ENCODE measurements around the gene CCDC154.

CCDC154 gene

GRCh38 chr16:1397779-1398178, 46.6 kb downstream of the CCDC154 start:
- in situ Hi-C loops (cut with HindIII; ENCODE audit: low pct_ligation_motif_present, low sequenced_read_pairs): no loop called here
- Histone ChIP-seq H3K27me3 (replicated peaks) (no peaks in the 10 kb centered on the region), H3K36me3 (replicated peaks) (no peaks in the 10 kb centered on the region), H3K27ac (no peak overlapping the region), H3K4me3 (ENCODE audit: low read depth, low read length) (no peak overlapping the region)
- no peak for TF ChIP-seq CTCF (IDR thresholded peaks at IDR 0.05; ENCODE audit: low read depth, low read length, missing control alignments)
- no peak for DNase-seq

- in situ Hi-C loops (cut with HindIII; ENCODE audit: low pct_ligation_motif_present, low sequenced_read_pairs): no loop called here
- TF ChIP-seq CTCF (IDR thresholded peaks at IDR 0.05; ENCODE audit: low read depth, low read length, missing control alignments): no peak
These were observed 48.8 kb downstream of the CCDC154 start for GRCh38 chr16:1395444-1396031.

DNA sequence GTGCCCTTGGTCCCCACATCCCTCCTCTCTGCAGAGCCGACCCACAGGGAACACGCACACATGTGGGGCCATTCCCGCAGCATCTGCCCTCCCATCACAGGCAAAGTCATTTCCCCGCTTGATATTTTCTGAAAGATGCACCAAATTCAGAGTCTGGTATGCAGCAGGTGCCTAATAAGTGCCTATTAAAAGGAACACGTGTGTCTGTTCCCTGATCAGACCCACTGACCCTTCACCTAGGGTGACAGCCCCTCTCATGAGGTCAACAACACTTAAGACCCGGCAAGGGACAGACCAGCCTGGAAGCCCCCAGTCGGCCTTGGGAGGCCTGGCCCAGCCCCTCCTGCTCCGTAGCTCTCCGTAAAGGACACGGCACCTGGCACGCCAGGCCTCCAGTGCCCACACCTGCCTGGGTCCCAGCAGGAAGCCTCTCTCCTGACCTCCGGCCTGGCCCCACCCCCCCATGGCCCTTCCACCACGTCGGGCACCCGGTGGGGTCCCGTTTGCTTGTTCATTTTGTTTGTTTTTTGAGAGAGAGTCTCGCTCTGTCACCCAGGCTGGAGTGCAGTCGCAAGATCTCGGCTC, 49.9 kb downstream of the CCDC154 start:
- DNase-seq: no peak
- no peaks in the 10 kb centered on the region for H3K27me3 ChIP-seq (replicated peaks)
- H3K36me3 ChIP-seq (replicated peaks): no peaks in the 10 kb centered on the region
- in situ Hi-C loops (cut with HindIII; ENCODE audit: low pct_ligation_motif_present, low sequenced_read_pairs): no loop called here
- H3K4me3 ChIP-seq (ENCODE audit: low read depth, low read length): no peak overlapping the region
- no peak for TF ChIP-seq CTCF (IDR thresholded peaks at IDR 0.05; ENCODE audit: low read depth, low read length, missing control alignments)
- no peak overlapping the region for H3K27ac ChIP-seq

More at GRCh38 chr16:1395444-1396031, 48.8 kb downstream of the CCDC154 start:
- Histone ChIP-seq H3K27me3 (replicated peaks) (no peaks in the 10 kb centered on the region), H3K36me3 (replicated peaks) (no peaks in the 10 kb centered on the region), H3K4me3 (ENCODE audit: low read depth, low read length) (no peak overlapping the region), H3K27ac (no peak overlapping the region)
- DNase-seq: no peak

DNA sequence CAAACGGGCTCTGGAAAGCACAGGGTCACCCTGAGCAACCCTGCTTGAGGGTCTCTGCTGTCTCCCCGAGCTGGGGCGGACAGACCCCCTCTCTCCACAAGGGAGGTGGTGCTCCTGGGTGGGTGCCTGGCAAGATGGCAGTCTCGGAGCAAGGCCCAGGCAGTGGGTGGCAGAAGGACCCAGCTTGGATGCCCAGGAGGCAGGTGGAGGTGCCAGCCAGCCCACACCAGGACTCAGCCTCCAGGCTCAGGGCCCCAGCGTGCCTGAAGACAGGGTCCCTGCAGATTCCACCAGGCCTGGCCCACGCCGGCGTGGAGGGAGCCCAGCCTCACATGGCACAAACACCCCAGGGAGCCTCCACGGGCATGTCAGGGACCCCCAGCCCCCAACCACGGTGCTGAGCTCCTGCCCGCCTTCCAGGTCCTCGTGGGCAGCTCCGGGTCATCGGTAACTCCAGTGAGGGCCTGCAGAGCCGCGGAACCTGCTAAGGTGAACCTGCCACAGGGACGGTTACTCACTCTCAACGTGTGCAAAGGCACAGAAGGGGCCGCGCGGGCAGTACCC, 50.7 kb downstream of the CCDC154 start:
- in situ Hi-C loops (cut with HindIII; ENCODE audit: low pct_ligation_motif_present, low sequenced_read_pairs): no loop called here
- Histone ChIP-seq H3K27ac (no peak overlapping the region), H3K4me3 (ENCODE audit: low read depth, low read length) (no peak overlapping the region), H3K27me3 (replicated peaks) (no peaks in the 10 kb centered on the region), H3K36me3 (replicated peaks) (no peaks in the 10 kb centered on the region)
- TF ChIP-seq CTCF (IDR thresholded peaks at IDR 0.05; ENCODE audit: low read depth, low read length, missing control alignments): no peak
- no peak for DNase-seq

DNA sequence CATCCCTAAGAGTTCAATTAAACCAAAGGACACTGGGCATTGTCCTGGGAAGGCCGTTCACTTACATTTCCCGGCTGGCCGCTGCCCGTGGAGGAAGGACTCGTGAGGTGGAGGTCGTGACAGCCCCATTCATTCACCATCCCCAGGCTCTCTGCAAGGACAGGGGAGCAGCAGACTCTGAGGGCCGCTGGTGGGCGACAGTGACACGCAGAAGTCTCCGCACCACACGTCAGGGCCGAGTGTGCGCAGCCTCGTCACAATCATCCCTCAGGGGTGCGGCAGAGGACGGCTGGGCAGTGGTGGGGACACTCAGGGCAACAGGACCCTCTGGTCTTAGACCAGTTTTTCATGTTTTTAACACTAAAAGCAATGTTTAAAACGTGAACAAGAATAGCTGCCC, 51.5 kb downstream of the CCDC154 start:
- no peak for TF ChIP-seq CTCF (IDR thresholded peaks at IDR 0.05; ENCODE audit: low read depth, low read length, missing control alignments)
- Histone ChIP-seq H3K36me3 (replicated peaks) (no peaks in the 10 kb centered on the region), H3K4me3 (ENCODE audit: low read depth, low read length) (no peak overlapping the region), H3K27me3 (replicated peaks) (no peaks in the 10 kb centered on the region), H3K27ac (no peak overlapping the region)
- DNase-seq: no peak
- in situ Hi-C loops (cut with HindIII; ENCODE audit: low pct_ligation_motif_present, low sequenced_read_pairs): no loop called here
